Left ventricle myocardium inferior (tissue), 1 donor: Measurements from ENCODE around the gene SYT13. TPM values are rescaled to one million over a fixed set of nuclear protein-coding genes. Genes with fewer than 3 reads are reported as not detected.

Source experiments
- DNase-seq: peaks from one replicate; pipeline ENCODE4 v3.0.0-alpha.2; 2020
- H3K27ac ChIP-seq: fragments of 200-600 bp; replicated peaks from 2 replicates; pipeline ENCODE4 v1.8.0; 2021
- H3K27me3 ChIP-seq: fragments of 200-600 bp; 2 replicates; pipeline ENCODE4 v1.8.0; 2021; ENCODE audit warnings: low read depth
- H3K36me3 ChIP-seq: fragments of 200-600 bp; 2 replicates; pipeline ENCODE4 v1.8.0; 2021
- H3K4me1 ChIP-seq: fragments of 200-600 bp; 2 replicates; pipeline ENCODE4 v1.8.0; 2021
- H3K4me3 ChIP-seq: fragments of 200-600 bp; 2 replicates; pipeline ENCODE4 v1.8.0; 2021; ENCODE audit warnings: mild to moderate bottlenecking, moderate library complexity
- H3K9me3 ChIP-seq: fragments of 200-600 bp; replicated peaks from 2 replicates; pipeline ENCODE4 v1.8.0; 2021
- intact Hi-C: fragments of 100-400 bp; cut with micrococcal nuclease; formaldehyde crosslinking; loops from one replicate; pipeline ENCODE4 v1.11.0; 2022
- total RNA-seq: library from RNA; stranded (reverse); fragmentation: NEBNext Ultra II Directional; extraction: Animal tissue kit (Norgen Biotek cat#: 25700); gene quantifications from one replicate; pipeline ENCODE4 v1.2.1, GENCODE V29; 2021
- TF ChIP-seq, protein P1 (sequence below): fragments of 200-600 bp; IDR thresholded peaks from 2 replicates; pipeline ENCODE4 v1.8.0; 2021; ENCODE audit warnings: antibody characterized with exemption, mild to moderate bottlenecking, borderline replicate concordance
- donor health status: DM: no; HTN: yes; CAD: no; lungs with severe emphysema.

The SYT13 gene
- total RNA-seq, 1 donor from 2014 or later, result 5.9 TPM

DNA sequence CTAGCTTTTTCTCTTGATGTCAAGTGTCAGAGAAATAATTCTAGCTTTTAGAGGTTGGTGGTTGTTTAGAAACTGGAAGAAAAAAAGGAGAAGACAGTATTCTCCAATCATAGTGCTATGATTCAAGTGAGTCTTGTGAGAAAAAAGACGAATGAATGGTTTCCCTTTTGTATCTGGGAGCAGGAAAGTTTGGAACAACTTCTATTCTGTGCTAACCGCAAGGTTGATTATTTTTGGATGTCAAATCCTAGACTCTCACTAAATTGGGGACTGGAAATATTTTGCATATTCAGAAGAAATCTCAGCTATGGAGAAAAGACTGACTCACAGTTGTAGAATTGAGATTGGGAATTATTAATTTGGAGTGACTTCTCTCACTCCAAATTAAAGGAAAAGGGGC, 69.2 kb downstream of the SYT13 start:
- TF ChIP-seq, protein P1, sequence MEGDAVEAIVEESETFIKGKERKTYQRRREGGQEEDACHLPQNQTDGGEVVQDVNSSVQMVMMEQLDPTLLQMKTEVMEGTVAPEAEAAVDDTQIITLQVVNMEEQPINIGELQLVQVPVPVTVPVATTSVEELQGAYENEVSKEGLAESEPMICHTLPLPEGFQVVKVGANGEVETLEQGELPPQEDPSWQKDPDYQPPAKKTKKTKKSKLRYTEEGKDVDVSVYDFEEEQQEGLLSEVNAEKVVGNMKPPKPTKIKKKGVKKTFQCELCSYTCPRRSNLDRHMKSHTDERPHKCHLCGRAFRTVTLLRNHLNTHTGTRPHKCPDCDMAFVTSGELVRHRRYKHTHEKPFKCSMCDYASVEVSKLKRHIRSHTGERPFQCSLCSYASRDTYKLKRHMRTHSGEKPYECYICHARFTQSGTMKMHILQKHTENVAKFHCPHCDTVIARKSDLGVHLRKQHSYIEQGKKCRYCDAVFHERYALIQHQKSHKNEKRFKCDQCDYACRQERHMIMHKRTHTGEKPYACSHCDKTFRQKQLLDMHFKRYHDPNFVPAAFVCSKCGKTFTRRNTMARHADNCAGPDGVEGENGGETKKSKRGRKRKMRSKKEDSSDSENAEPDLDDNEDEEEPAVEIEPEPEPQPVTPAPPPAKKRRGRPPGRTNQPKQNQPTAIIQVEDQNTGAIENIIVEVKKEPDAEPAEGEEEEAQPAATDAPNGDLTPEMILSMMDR, result no peak
- no peak overlapping the region for H3K4me3 ChIP-seq
- peaks cover 13% of the 10 kb centered on the region for H3K4me1 ChIP-seq

DNA sequence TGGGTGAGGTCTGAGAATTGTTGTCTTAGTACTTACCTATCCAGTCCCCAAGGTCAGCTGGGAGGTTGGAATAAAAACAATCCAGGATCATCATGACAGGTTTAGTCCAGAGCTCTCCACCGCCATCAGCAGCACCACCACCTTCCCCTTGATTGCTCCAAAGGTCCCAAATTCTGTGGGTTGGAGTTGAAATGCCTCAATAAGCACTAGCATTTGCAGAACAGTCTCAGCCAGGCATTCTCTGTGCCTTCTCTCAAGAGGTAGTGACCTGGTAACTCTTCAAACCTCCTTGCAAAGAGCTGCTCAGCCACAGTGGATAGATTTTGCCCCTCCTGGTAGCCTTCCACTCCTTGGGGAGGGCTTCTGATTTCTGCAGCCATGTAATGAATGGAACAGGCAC, 70.1 kb downstream of the SYT13 start:
- peak overlapping the region; percentile 54 for H3K27ac ChIP-seq

More for the DNA sequence above, 69.2 kb downstream of the SYT13 start:
- peaks cover 31% of the 10 kb centered on the region for H3K36me3 ChIP-seq
- H3K27ac ChIP-seq, result no peak overlapping the region
- intact Hi-C loops, result no loop called here
- no peak for DNase-seq
- no peaks in the 10 kb centered on the region for H3K9me3 ChIP-seq
- H3K27me3 ChIP-seq, result no peaks in the 10 kb centered on the region

DNA sequence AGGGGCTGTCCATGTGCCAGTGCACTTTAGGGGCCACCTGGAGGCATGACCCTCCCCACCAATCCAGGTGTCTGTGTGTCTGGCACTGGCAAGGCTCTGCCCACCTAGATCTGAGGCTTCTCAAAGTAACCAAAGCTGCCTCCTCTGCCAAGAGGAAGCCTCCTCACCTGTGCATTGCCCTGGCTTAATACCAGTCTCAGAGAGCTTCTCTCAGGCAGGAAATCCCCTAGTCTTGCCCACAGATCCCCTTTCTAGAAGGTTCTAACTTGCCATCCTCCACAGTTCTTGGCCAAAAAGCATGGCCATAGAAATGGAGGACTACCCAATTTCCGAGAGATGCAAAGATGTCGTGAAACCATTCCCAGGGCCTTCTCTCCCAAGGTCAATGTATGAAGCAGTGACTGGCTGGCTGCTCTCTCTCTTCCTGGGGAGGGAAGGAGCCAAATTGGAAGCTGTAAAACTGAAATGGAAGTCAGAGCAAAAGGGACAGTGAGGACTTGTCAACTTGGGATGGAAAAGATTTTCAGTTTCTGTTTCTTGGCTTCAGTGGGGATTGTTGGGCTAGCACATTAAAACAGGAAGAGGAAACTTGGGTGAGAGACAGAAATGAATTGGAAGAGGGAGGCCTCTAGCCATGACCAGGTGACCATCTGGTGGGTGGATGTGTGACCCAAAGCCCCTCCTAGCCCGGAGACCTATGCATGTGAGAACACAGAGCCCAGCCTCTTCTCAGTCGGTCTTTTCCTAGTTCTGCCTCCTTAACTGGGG, 70.9 kb downstream of the SYT13 start:
- Histone ChIP-seq H3K4me1 (peaks cover 28% of the 10 kb centered on the region), H3K27ac (peak overlapping the region; percentile 54), H3K9me3 (no peaks in the 10 kb centered on the region), H3K27me3 (no peaks in the 10 kb centered on the region), H3K4me3 (no peak overlapping the region), H3K36me3 (peaks cover 25% of the 10 kb centered on the region)
- no peak for DNase-seq
- TF ChIP-seq, protein P1, result no peak
- intact Hi-C loops, result no loop called here

More for the DNA sequence above, 70.1 kb downstream of the SYT13 start:
- Histone ChIP-seq H3K27me3 (no peaks in the 10 kb centered on the region), H3K9me3 (no peaks in the 10 kb centered on the region), H3K4me3 (no peak overlapping the region), H3K36me3 (peaks cover 25% of the 10 kb centered on the region), H3K4me1 (peaks cover 21% of the 10 kb centered on the region)
- TF ChIP-seq, protein P1, result no peak
- DNase-seq, result no peak
- intact Hi-C loops, result no loop called here

DNA sequence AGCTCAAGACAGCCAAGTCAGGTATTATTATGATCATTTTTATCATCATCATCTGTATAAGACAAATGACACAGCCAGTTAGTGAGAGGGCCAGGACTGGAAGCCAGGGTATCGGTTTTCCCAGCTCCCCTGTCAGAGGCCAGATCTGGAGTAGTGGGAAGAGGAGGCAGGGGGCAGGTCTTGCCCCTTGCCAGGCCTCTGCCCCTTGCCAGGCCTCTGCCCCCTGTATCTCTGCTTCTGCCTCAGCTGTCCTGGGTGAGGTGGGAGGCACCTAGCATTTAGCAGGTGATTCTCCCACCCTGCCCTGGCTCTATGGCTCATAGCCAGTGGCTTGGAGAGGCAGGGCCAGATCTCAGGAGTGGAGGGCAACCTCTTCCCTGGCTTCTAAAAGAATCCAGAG, 72.4 kb downstream of the SYT13 start:
- intact Hi-C loops, result no loop called here
- TF ChIP-seq, protein P1, result no peak
- DNase-seq, result no peak

DNA sequence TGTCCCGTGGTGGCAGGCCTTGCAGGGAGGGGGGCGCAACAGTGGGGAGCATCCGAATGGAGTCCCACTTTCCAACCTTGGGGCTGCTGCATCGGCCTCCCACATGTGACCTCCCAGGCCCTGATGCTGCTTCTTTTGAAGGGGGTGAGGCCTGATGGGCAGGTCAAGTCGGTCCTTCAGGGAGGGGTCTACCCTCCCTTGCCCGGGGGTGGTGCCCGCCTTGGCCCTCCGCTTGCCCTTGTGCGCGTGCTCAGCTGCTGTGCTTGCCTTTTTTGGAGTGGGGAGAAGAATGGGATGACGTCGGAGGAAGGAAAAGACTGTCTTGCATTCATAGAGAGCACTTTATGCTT, 72.8 kb downstream of the SYT13 start:
- H3K27ac ChIP-seq, result no peak overlapping the region
- H3K4me3 ChIP-seq, result no peak overlapping the region
- H3K9me3 ChIP-seq, result no peaks in the 10 kb centered on the region
- TF ChIP-seq, protein P1, result no peak
- intact Hi-C loops, result no loop called here
- peaks cover 16% of the 10 kb centered on the region for H3K36me3 ChIP-seq
- DNase-seq, result no peak
- H3K27me3 ChIP-seq, result no peaks in the 10 kb centered on the region
- H3K4me1 ChIP-seq, result peaks cover 48% of the 10 kb centered on the region

More for the DNA sequence above, 72.4 kb downstream of the SYT13 start:
- Histone ChIP-seq H3K4me1 (peaks cover 44% of the 10 kb centered on the region), H3K9me3 (no peaks in the 10 kb centered on the region), H3K4me3 (no peak overlapping the region), H3K36me3 (peaks cover 16% of the 10 kb centered on the region), H3K27me3 (no peaks in the 10 kb centered on the region), H3K27ac (no peak overlapping the region)
